Lung microvascular endothelial cell (primary cell): ENCODE data around the gene KLK14. TPM values are rescaled to one million over a fixed set of nuclear protein-coding genes. Genes with fewer than 3 reads are reported as not detected.

Source experiments
- DNase-seq, 2 donors: peaks; one replicate each; pipeline versions ENCODE4 v3.0.0 to v3.0.0-alpha.2; 2010; ENCODE audit warnings: low read depth in 2 of 2
- total RNA-seq: library from RNA; depleted of rRNA; stranded (reverse); fragments of >200 nt; gene quantifications from 2 replicates; pipeline ENCODE4 v1.2.1, GENCODE V29; 2014

KLK14 gene
- total RNA-seq, 1 donor from 2014 or later: not detected

GRCh38 chr19:51108066-51108804 lies 25.5 kb upstream of the KLK14 start, which contains the start of gene CTU1:
Gene CTU1 (minus strand): TSS chr19:51108409. CDS start chr19:51104569, 3,840 bp downstream.
- peak; percentile 99 for DNase-seq

- DNase-seq: peak in 1 of 2 donors; percentile 37
Observed at GRCh38 chr19:51107406-51108065, 24.8 kb upstream of the KLK14 start.

- no peak for DNase-seq
Observed at GRCh38 chr19:51103926-51104341, 21.2 kb upstream of the KLK14 start.

GRCh38 chr19:51102991-51103390 lies 20.3 kb upstream of the KLK14 start:
- no peak for DNase-seq

GRCh38 chr19:51101171-51101865 lies 18.6 kb upstream of the KLK14 start:
- DNase-seq: no peak

- DNase-seq: no peak
Observed at GRCh38 chr19:51100601-51101000, 17.9 kb upstream of the KLK14 start.

- DNase-seq: no peak
Observed at GRCh38 chr19:51099047-51099382, 16.3 kb upstream of the KLK14 start.

GRCh38 chr19:51098365-51099046 lies 15.8 kb upstream of the KLK14 start:
- no peak for DNase-seq

GRCh38 chr19:51097796-51098195 lies 15.1 kb upstream of the KLK14 start:
- no peak for DNase-seq

- peak; percentile 51 to 64 for DNase-seq
Observed at GRCh38 chr19:51097166-51097738, 14.6 kb upstream of the KLK14 start.

- DNase-seq: peak; percentile 51 to 53
Observed at GRCh38 chr19:51096473-51097165, 13.9 kb upstream of the KLK14 start.

- peak; percentile 12 to 48 for DNase-seq
Observed at GRCh38 chr19:51094696-51095279, 12.1 kb upstream of the KLK14 start.

- peak; percentile 50 to 65 for DNase-seq
Observed at GRCh38 chr19:51093510-51094345, 11.0 kb upstream of the KLK14 start.

- no peak for DNase-seq
Observed at GRCh38 chr19:51093101-51093500, 10.4 kb upstream of the KLK14 start.

- no peak for DNase-seq
Observed at GRCh38 chr19:51091895-51092873, 9.5 kb upstream of the KLK14 start.

GRCh38 chr19:51091126-51091525 lies 8.4 kb upstream of the KLK14 start:
- no peak for DNase-seq

- DNase-seq: no peak
Observed at GRCh38 chr19:51090471-51090870, 7.8 kb upstream of the KLK14 start.

- DNase-seq: no peak
Observed at GRCh38 chr19:51089786-51090185, 7.1 kb upstream of the KLK14 start.
